Pancreas (tissue), 10 donors: ENCODE data around the gene TRIM36. TPM values are rescaled to one million over a fixed set of nuclear protein-coding genes. Genes with fewer than 3 reads are reported as not detected.

Experiments used
- ATAC-seq, 4 donors: fragments of 200-7000 bp; cut with Tn5 transposase; one replicate each; pipeline versions ENCODE4 v1.8.0 to v1.9.1; 2020; ENCODE audit warnings: mild to moderate bottlenecking in 4 of 4, moderate library complexity in 4 of 4
- DNase-seq, 6 donors: peaks; one replicate each; pipeline ENCODE4 v3.0.0-alpha.2; 2020
- FAIRE-seq: peaks from 2 replicates; lab custom pipeline; 2012; peaks lifted over from hg19 to GRCh38; lab: Jason Lieb, UNC
- H3K27ac ChIP-seq, 4 donors: fragments of 200-600 bp; sonication (generic); 1 replicate in 3 of 4; 2 replicates in 1 of 4; pipeline versions ENCODE4 v1.5.0 to v1.8.0; 2020
- H3K27me3 ChIP-seq, 4 donors: fragments of 200-600 bp; one replicate each; pipeline ENCODE4 v1.8.0; 2021
- H3K36me3 ChIP-seq, 3 donors: fragments of 200-600 bp; sonication (generic) in 1 of 3; one replicate each; pipeline versions ENCODE4 v1.5.0 to v1.8.0; 2020 to 2021
- H3K4me1 ChIP-seq, 3 donors: fragments of 200-600 bp; one replicate each; pipeline ENCODE4 v1.8.0; 2021
- H3K4me3 ChIP-seq, 4 donors: fragments of 200-600 bp; sonication (generic) in 2 of 4; one replicate each; pipeline versions ENCODE4 v1.5.0 to v1.8.0; 2020 to 2021
- H3K9me3 ChIP-seq, 4 donors: fragments of 200-600 bp; one replicate each; pipeline ENCODE4 v1.8.0; 2021
- CTCF ChIP-seq, 4 donors: fragments of 200-600 bp; sonication (generic) in 3 of 4; IDR thresholded peaks; one replicate each; pipeline versions ENCODE4 v1.5.0 to v1.8.0; 2021; ENCODE audit warnings: antibody characterized with exemption in 4 of 4
- WGBS, 2 donors: extraction: QIAGEN DNeasy Blood & Tissue Kit; methylation state at CpG; one replicate each; pipeline ENCODE4 v1.1.7; 2013; 5-methylcytosine and 5-hydroxymethylcytosine counted together
- intact Hi-C, 3 donors: fragments of 100-400 bp; cut with DNase I; formaldehyde crosslinking; loops; one replicate each; pipeline versions ENCODE4 v1.11.1 to v1.14.2; 2022
- polyA plus RNA-seq, 2 donors: library from polyadenylated mRNA; stranded (reverse); fragments of 200-250 nt; gene quantifications; one replicate each; pipeline ENCODE4 v1.2.3, GENCODE V29; 2013
- total RNA-seq, 6 donors: library from RNA; stranded (reverse); fragmentation: NEBNext Ultra II Directional in 4 of 6; extraction: Animal tissue kit (Norgen Biotek cat#: 25700) in 4 of 6; gene quantifications; one replicate each; pipeline versions ENCODE4 v1.2.1 to v1.2.4, GENCODE V29; 2021 to 2023
- donor health status: healthy with polysubstance abuse.
- donor health status: DM: no; HTN: no; CAD: no; lungs with moderate emphysema.
- donor health status: DM: no; HTN: no; CAD: no.
- donor health status: control.
- donor health status: control.
- donor health status: Bipolar disorder and iron deficiency.
- donor health status: DM: yes; HTN: yes; CAD: no.
- donor health status: DM: no; HTN: no; CAD: no.
- donor health status: DM: no; HTN: no; CAD: no.
- donor health status: DM: yes; HTN: yes; CAD: no.

Gene TRIM36
- total and polyA plus RNA-seq, 8 donors: 0.52 to 2.1 (median 0.99) TPM

DNA sequence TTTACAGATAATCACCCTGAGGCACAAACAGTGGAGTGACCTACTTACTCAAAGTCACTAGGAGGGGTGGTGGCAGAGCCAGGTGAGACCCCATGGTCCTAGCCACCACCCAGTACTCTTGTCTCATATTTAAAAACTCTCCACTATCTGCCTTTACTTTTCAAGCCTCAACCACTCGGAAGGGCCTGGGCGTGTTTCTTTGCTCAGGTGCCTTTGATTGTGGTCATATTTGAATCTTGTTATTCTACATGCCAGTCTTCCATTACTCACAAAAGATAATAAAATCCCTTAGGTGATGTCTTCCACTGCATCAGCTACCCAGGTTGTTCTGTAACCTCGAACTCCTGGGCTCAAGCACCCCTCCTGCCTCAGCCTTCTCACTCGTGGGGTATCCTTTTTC lies 20.7 kb upstream of the TRIM36 start:
- Histone ChIP-seq H3K27ac (no peak overlapping the region), H3K4me1 (peaks cover 13 to 15% (median 13%) of the 10 kb centered on the region in 3 donors), H3K36me3 (no peaks in the 10 kb centered on the region), H3K4me3 (no peak overlapping the region), H3K9me3 (no peaks in the 10 kb centered on the region), H3K27me3 (peaks cover 0 to under 1% (median 0%) of the 10 kb centered on the region in 4 donors)
- ATAC-seq (no peak), DNase-seq (no peak), FAIRE-seq (no peak)
- intact Hi-C loops: no loop called here
- 85 to 91% methylated on average over 4 of the region's 4 CpGs for WGBS, 2 donors
- no peak for TF ChIP-seq CTCF (IDR thresholded peaks at IDR 0.05)

- ATAC-seq (no peak), FAIRE-seq (no peak), DNase-seq (no peak)
- WGBS, 2 donors: 61 to 62% methylated on average over 2 of the region's 2 CpGs
- no peak for TF ChIP-seq CTCF (IDR thresholded peaks at IDR 0.05)
- Histone ChIP-seq H3K36me3 (no peaks in the 10 kb centered on the region), H3K27ac (no peak overlapping the region), H3K4me3 (no peak overlapping the region), H3K4me1 (peaks cover 8 to 10% (median 9%) of the 10 kb centered on the region in 3 donors), H3K9me3 (no peaks in the 10 kb centered on the region), H3K27me3 (peaks cover 0 to 5% (median 0%) of the 10 kb centered on the region in 4 donors)
- intact Hi-C loops: no loop called here
Observed at GRCh38 chr5:115189866-115190265, 20.2 kb upstream of the TRIM36 start.

DNA sequence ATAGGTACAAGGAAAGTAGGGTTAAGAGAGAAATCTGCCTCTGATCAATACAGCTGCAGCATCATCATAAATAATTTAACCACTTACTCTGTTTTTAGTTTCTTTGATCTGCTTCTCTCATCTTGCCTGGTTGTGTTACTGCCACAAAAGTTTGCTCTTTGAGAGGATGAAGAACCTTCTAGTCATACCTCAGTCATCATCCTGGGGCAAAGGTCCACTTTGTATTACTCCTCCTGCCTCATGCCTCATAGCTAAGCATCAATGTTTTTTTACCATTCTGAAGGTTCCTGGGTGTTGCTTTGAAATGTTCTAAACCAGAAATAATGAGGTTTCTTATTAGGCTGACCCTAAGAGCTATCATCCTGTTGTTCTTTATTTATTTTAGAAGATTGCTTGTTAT lies 17.1 kb upstream of the TRIM36 start:
- no peak for ATAC-seq
- intact Hi-C loops: no loop called here
- no peaks in the 10 kb centered on the region for H3K4me1 ChIP-seq

DNA sequence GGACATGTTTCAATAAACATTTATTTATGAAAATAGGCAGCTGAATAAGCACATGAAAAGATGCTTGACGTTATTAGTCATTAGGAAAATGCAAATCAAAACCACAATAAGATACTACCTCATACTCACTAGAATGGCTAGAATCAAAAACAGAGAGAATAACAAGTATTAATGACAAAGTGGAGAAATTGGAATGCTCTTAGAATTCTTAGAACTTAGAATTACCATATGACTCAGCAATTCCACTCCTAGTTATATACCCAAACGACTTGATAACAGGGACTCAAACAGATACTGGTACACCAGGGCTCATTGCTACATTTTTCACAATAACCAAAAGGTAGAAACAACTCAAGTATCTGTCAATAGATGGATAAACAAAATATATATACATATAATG lies 15.1 kb upstream of the TRIM36 start:
- Histone ChIP-seq H3K9me3 (no peaks in the 10 kb centered on the region), H3K27me3 (peaks cover 0 to 54% (median 9%) of the 10 kb centered on the region in 4 donors), H3K36me3 (no peaks in the 10 kb centered on the region), H3K4me1 (peaks cover 0 to 4% (median 2%) of the 10 kb centered on the region in 3 donors), H3K4me3 (no peak overlapping the region), H3K27ac (no peak overlapping the region)
- no peak for TF ChIP-seq CTCF (IDR thresholded peaks at IDR 0.05)
- 71 to 84% methylated on average over 2 of the region's 2 CpGs for WGBS, 2 donors
- intact Hi-C loops: no loop called here
- ATAC-seq (no peak), FAIRE-seq (no peak), DNase-seq (no peak)

More for the DNA sequence above, 17.1 kb upstream of the TRIM36 start:
- FAIRE-seq: no peak
- Histone ChIP-seq H3K4me3 (no peak overlapping the region), H3K36me3 (no peaks in the 10 kb centered on the region), H3K9me3 (no peaks in the 10 kb centered on the region), H3K27me3 (peaks cover 0 to 36% (median 2%) of the 10 kb centered on the region in 4 donors), H3K27ac (no peak overlapping the region)
- no peak for DNase-seq
- no peak for TF ChIP-seq CTCF (IDR thresholded peaks at IDR 0.05)

- H3K36me3 ChIP-seq: no peaks in the 10 kb centered on the region
- DNase-seq (no peak), ATAC-seq (no peak), FAIRE-seq (no peak)
- TF ChIP-seq CTCF (IDR thresholded peaks at IDR 0.05): no peak
- no peak overlapping the region for H3K27ac ChIP-seq
- H3K4me3 ChIP-seq: no peak overlapping the region
- peaks cover 0 to 6% (median 4%) of the 10 kb centered on the region in 3 donors for H3K4me1 ChIP-seq
- intact Hi-C loops: no loop called here
- H3K27me3 ChIP-seq: peaks cover 0 to 56% (median 9%) of the 10 kb centered on the region in 4 donors
- H3K9me3 ChIP-seq: no peaks in the 10 kb centered on the region
Observed at GRCh38 chr5:115181757-115182156, 12.0 kb upstream of the TRIM36 start.
